ENCODE measurements around the gene ARHGDIA.

DNA sequence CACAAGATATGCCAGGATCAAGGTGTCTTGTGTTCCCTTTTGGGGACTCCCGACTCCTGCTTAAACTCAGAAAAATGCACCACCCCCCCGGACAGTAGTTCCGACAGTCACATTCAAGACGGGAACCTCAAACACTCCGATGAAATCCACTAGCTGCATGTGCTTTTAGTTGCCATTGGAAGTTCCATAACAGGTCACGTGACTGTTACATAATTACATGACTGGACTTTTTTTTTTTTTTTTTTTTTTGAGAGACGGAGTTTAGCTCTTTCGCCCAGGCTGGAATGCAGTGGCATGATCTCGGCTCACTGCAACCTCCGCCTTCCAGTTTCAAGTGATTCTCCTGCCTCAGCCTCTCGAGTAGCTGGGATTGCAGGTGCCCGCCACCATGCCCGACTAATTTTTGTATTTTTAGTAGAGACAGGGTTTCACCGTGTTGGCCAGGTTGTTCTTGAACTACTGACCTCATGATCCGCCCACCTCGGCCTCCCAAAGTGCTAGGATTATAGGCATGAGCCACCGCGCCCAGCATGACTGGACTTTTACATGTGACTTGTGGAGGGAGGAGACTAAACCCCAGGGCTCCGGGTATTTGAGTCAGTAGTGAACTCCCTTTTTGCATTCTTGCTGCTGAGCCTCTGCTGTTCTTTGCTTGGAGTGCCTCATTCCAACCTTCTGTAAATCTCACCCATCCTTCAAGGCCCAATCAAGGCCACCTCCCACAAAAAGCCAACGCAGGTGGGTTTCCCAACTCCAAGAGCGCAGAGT lies 45.3 kb upstream of the ARHGDIA start:
- TF ChIP-seq POLR2AphosphoS5 (IDR thresholded peaks at IDR 0.05; ENCODE audit: low read depth, low read length) (no peak), TAF1 (IDR thresholded peaks at IDR 0.05; ENCODE audit: borderline replicate concordance, insufficient read depth, low read length) (no peak)
- TF ChIP-seq, protein P1, sequence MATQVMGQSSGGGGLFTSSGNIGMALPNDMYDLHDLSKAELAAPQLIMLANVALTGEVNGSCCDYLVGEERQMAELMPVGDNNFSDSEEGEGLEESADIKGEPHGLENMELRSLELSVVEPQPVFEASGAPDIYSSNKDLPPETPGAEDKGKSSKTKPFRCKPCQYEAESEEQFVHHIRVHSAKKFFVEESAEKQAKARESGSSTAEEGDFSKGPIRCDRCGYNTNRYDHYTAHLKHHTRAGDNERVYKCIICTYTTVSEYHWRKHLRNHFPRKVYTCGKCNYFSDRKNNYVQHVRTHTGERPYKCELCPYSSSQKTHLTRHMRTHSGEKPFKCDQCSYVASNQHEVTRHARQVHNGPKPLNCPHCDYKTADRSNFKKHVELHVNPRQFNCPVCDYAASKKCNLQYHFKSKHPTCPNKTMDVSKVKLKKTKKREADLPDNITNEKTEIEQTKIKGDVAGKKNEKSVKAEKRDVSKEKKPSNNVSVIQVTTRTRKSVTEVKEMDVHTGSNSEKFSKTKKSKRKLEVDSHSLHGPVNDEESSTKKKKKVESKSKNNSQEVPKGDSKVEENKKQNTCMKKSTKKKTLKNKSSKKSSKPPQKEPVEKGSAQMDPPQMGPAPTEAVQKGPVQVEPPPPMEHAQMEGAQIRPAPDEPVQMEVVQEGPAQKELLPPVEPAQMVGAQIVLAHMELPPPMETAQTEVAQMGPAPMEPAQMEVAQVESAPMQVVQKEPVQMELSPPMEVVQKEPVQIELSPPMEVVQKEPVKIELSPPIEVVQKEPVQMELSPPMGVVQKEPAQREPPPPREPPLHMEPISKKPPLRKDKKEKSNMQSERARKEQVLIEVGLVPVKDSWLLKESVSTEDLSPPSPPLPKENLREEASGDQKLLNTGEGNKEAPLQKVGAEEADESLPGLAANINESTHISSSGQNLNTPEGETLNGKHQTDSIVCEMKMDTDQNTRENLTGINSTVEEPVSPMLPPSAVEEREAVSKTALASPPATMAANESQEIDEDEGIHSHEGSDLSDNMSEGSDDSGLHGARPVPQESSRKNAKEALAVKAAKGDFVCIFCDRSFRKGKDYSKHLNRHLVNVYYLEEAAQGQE (IDR thresholded peaks at IDR 0.05; ENCODE audit: insufficient read depth in 1 of 2, low read depth in 2 of 2, low read length in 2 of 2) = no peak

All from PFSK-1 (cell line).